Measurements from ENCODE around the gene CMYA5. TPM values are rescaled to one million over a fixed set of nuclear protein-coding genes. Genes with fewer than 3 reads are reported as not detected.

Gene CMYA5
- total and polyA plus RNA-seq, 7 donors = 0.46 to 21.0 (median 5.2) TPM

DNA sequence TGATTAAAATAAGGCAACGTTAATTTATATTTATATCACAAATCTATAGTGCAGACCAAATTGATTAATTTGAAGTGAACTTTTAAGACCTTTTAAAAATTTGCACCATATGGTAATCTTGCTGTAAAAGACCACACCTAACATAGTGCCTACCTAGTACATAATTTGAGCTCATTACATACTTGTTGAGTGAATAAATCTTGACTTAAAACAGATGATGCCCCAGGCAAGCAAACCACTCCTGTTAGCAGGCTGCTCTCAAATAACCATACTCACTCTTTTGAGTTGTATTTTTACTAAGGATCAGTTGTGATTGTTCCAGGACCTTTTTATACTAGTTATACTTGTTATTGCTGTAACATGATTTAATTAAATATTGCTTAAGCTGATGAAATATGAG lies 27.2 kb downstream of the CMYA5 start:
- 33 to 52% methylated on average over 1 of the region's 1 CpG for WGBS, 2 donors
- intact Hi-C loops (cut with DNase I) = no loop called here

GRCh38 chr5:79720096-79720495 lies 30.5 kb downstream of the CMYA5 start:
- Histone ChIP-seq H3K4me1 (no peaks in the 10 kb centered on the region), H3K27me3 (no peaks in the 10 kb centered on the region), H3K4me3 (no peak overlapping the region), H3K36me3 (no peaks in the 10 kb centered on the region), H3K9me3 (peaks cover 3 to 9% (median 6%) of the 10 kb centered on the region in 4 donors), H3K27ac (no peak overlapping the region)
- DNase-seq = no peak
- intact Hi-C loops (cut with DNase I) = no loop called here
- TF ChIP-seq POLR2A (IDR thresholded peaks at IDR 0.05) = no peak
- TF ChIP-seq, protein P1, sequence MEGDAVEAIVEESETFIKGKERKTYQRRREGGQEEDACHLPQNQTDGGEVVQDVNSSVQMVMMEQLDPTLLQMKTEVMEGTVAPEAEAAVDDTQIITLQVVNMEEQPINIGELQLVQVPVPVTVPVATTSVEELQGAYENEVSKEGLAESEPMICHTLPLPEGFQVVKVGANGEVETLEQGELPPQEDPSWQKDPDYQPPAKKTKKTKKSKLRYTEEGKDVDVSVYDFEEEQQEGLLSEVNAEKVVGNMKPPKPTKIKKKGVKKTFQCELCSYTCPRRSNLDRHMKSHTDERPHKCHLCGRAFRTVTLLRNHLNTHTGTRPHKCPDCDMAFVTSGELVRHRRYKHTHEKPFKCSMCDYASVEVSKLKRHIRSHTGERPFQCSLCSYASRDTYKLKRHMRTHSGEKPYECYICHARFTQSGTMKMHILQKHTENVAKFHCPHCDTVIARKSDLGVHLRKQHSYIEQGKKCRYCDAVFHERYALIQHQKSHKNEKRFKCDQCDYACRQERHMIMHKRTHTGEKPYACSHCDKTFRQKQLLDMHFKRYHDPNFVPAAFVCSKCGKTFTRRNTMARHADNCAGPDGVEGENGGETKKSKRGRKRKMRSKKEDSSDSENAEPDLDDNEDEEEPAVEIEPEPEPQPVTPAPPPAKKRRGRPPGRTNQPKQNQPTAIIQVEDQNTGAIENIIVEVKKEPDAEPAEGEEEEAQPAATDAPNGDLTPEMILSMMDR (IDR thresholded peaks at IDR 0.05) = no peak
- no peak for TF ChIP-seq POLR2AphosphoS5 (IDR thresholded peaks at IDR 0.05)
- TF ChIP-seq EP300 (IDR thresholded peaks at IDR 0.05) = no peak

More for the DNA sequence above, 27.2 kb downstream of the CMYA5 start:
- TF ChIP-seq POLR2AphosphoS5 (IDR thresholded peaks at IDR 0.05) (no peak), EP300 (IDR thresholded peaks at IDR 0.05) (no peak), POLR2A (IDR thresholded peaks at IDR 0.05) (no peak)
- TF ChIP-seq, protein P1 (IDR thresholded peaks at IDR 0.05) = no peak
- Histone ChIP-seq H3K9me3 (peaks cover 3 to 9% (median 6%) of the 10 kb centered on the region in 4 donors), H3K36me3 (no peaks in the 10 kb centered on the region), H3K27me3 (no peaks in the 10 kb centered on the region), H3K4me1 (no peaks in the 10 kb centered on the region), H3K27ac (no peak overlapping the region), H3K4me3 (no peak overlapping the region)
- DNase-seq = no peak

DNA sequence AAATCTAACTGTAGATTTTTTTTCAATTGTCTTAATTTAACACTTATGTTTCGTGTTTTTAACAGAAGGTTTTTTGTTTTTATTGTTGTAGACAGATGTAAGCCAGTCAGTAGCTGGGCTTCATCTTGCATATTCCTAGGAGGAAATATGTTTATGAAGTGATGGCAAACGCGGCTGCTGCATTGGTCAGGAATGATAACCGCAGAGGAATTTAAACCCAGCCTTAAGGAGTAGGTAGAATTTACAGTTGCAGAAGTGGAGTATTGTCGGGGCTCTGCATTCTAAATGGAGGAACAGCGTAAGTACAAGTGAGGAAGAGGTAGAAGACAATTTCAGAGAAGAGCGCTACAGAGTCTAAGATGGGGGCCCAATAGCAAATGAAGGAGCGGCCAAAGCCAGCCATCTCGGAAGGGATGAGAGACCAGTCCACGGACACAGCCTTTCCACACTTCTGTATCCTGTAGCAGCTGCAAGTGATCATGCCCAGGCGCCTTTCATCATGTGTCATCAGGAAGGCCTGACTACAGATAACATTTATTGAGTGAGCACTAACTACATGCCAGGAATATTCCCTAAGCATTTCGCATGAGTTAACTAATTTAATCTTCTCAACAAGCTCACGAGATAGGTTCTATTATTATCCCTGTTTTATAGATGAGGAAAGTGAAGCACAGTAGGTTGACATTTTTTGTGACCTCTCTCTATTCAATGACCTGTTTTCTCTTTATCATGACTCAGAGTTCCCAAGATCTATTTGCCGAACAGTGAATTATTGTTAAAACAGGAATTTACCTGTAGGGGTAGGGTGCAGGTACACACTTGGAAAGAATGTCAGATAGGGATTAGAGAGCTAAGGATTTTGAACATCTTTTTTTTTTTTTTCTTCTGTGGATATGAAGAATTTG lies 38.1 kb downstream of the CMYA5 start:
- no peak for TF ChIP-seq EP300 (IDR thresholded peaks at IDR 0.05)
- TF ChIP-seq POLR2AphosphoS5 (IDR thresholded peaks at IDR 0.05) = no peak
- no peak for TF ChIP-seq POLR2A (IDR thresholded peaks at IDR 0.05)
- TF ChIP-seq, protein P1 (IDR thresholded peaks at IDR 0.05) = no peak
- Histone ChIP-seq H3K36me3 (no peaks in the 10 kb centered on the region), H3K4me3 (no peak overlapping the region), H3K4me1 (no peaks in the 10 kb centered on the region), H3K27ac (no peak overlapping the region), H3K9me3 (no peaks in the 10 kb centered on the region), H3K27me3 (no peaks in the 10 kb centered on the region)
- intact Hi-C loops (cut with DNase I) = no loop called here
- 91 to 92% methylated on average over 14 of the region's 14 CpGs for WGBS, 2 donors
- no peak for DNase-seq

DNA sequence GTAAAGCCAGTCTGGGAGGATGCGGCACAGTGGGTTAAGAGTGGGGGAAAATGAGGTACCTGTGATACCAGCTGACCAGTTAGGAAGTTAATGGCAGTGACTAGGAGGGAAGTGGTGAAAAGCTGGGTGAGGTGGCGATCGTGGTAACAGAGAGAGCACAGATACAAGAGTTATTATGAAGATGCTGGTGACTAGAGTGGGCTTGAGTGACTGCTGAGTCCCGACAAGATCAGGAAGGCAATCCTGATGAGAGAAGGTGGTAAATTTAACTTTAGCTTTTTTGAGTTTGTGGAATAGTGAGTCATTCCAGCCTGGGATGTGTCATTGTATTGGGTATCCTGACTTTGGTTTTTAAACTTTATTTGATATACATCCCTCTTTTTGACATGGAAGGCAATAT lies 38.8 kb downstream of the CMYA5 start:
- H3K27me3 ChIP-seq = no peaks in the 10 kb centered on the region
- H3K4me3 ChIP-seq = no peak overlapping the region
- no peaks in the 10 kb centered on the region for H3K4me1 ChIP-seq
- TF ChIP-seq POLR2A (IDR thresholded peaks at IDR 0.05) (no peak), EP300 (IDR thresholded peaks at IDR 0.05) (no peak), POLR2AphosphoS5 (IDR thresholded peaks at IDR 0.05) (no peak)
- TF ChIP-seq, protein P1 (IDR thresholded peaks at IDR 0.05) = no peak
- no peaks in the 10 kb centered on the region for H3K9me3 ChIP-seq
- intact Hi-C loops (cut with DNase I) = no loop called here
- no peak for DNase-seq
- no peaks in the 10 kb centered on the region for H3K36me3 ChIP-seq
- H3K27ac ChIP-seq = no peak overlapping the region
- 91 to 92% methylated on average over 4 of the region's 4 CpGs for WGBS, 2 donors
